Neuronal stem cell (in vitro differentiated cells): ENCODE measurements around the gene SIDT2.

Source experiments
- DNase-seq: peaks from one replicate; pipeline ENCODE4 v3.0.0-alpha.2; 2013; ENCODE audit warnings: low spot score
- H2AFZ ChIP-seq: one replicate; pipeline ENCODE4 v1.6.1; 2013; ENCODE audit warnings: mild to moderate bottlenecking, low read length, inconsistent platforms
- H2AK5ac ChIP-seq: 2 replicates; pipeline ENCODE4 v1.6.1; 2013; ENCODE audit warnings: low read depth, mild to moderate bottlenecking, inconsistent platforms, low read length, moderate library complexity, mixed read lengths
- H2BK120ac ChIP-seq: 2 replicates; pipeline ENCODE4 v1.6.1; 2013; ENCODE audit warnings: low read depth, mild to moderate bottlenecking, inconsistent platforms, low read length, moderate library complexity, mixed read lengths
- H2BK12ac ChIP-seq: one replicate; pipeline ENCODE4 v1.6.1; 2013; ENCODE audit warnings: low read length, inconsistent platforms
- H2BK15ac ChIP-seq: 2 replicates; pipeline ENCODE4 v1.6.1; 2013; ENCODE audit warnings: mild to moderate bottlenecking, low read length, inconsistent platforms, mixed read lengths
- H2BK5ac ChIP-seq: one replicate; pipeline ENCODE4 v1.6.1; 2013; ENCODE audit warnings: inconsistent platforms, mild to moderate bottlenecking, low read length, moderate library complexity
- H3K14ac ChIP-seq: one replicate; pipeline ENCODE4 v1.6.1; 2013; ENCODE audit warnings: low read length, inconsistent platforms
- H3K18ac ChIP-seq: 2 replicates; pipeline ENCODE4 v1.6.1; 2013; ENCODE audit warnings: low read length, inconsistent platforms
- H3K23ac ChIP-seq: 2 replicates; pipeline ENCODE4 v1.6.1; 2013; ENCODE audit warnings: low read depth, mild to moderate bottlenecking, mixed read lengths, low read length, inconsistent platforms; ENCODE audit not compliant: poor library complexity
- H3K27ac ChIP-seq: replicated peaks from 3 replicates; pipeline ENCODE4 v1.5.1; 2013; ENCODE audit warnings: low read length, inconsistent platforms
- H3K27me3 ChIP-seq, 3 experiments: 2 replicates each; pipeline ENCODE4 v1.6.1; 2013; ENCODE audit warnings: low read length in 3 of 3, mild to moderate bottlenecking in 2 of 3, inconsistent platforms in 1 of 3, low read depth in 1 of 3, mixed read lengths in 1 of 3, moderate library complexity in 1 of 3; ENCODE audit not compliant: control insufficient read depth in 3 of 3, insufficient read depth in 3 of 3
- H3K36me3 ChIP-seq, 2 donors: replicated peaks in 1 of 2; 2 replicates each; pipeline ENCODE4 v1.6.1; 2013; ENCODE audit warnings: low read length in 2 of 2; ENCODE audit not compliant: control insufficient read depth in 2 of 2, insufficient read depth in 2 of 2
- H3K4ac ChIP-seq: 2 replicates; pipeline ENCODE4 v1.6.1; 2013; ENCODE audit warnings: inconsistent platforms, mild to moderate bottlenecking, low read length, moderate library complexity
- H3K4me1 ChIP-seq, 2 donors: 1 replicate in 1 of 2; 2 replicates in 1 of 2; pipeline ENCODE4 v1.6.1; 2013; ENCODE audit warnings: low read length in 2 of 2, low read depth in 1 of 2; ENCODE audit not compliant: control insufficient read depth in 2 of 2, insufficient read depth in 1 of 2
- H3K4me2 ChIP-seq: one replicate; pipeline ENCODE4 v1.6.1; 2013; ENCODE audit warnings: mild to moderate bottlenecking, low read length, inconsistent platforms; ENCODE audit not compliant: insufficient read depth, poor library complexity, severe bottlenecking
- H3K4me3 ChIP-seq, 2 donors: 2 replicates each; pipeline ENCODE4 v1.5.1; 2013; ENCODE audit warnings: low read length in 2 of 2, mild to moderate bottlenecking in 2 of 2, inconsistent platforms in 1 of 2, moderate library complexity in 1 of 2
- H3K79me1 ChIP-seq: one replicate; pipeline ENCODE4 v1.6.1; 2013; ENCODE audit warnings: low read depth, mild to moderate bottlenecking, inconsistent platforms, low read length, moderate library complexity
- H3K9ac ChIP-seq: one replicate; pipeline ENCODE4 v1.6.1; 2013; ENCODE audit warnings: mild to moderate bottlenecking, low read depth, low read length, inconsistent platforms; ENCODE audit not compliant: poor library complexity
- H3K9me3 ChIP-seq, 2 donors: replicated peaks in 1 of 2; 2 replicates each; pipeline versions ENCODE3 to v1.6.1; 2013; ENCODE audit warnings: low read length in 2 of 2, mild to moderate bottlenecking in 2 of 2, inconsistent platforms in 1 of 2, low read depth in 1 of 2, mixed read lengths in 1 of 2, moderate library complexity in 1 of 2; ENCODE audit not compliant: control insufficient read depth in 2 of 2, insufficient read depth in 1 of 2
- H4K8ac ChIP-seq: one replicate; pipeline ENCODE4 v1.6.1; 2013; ENCODE audit warnings: low read depth, mild to moderate bottlenecking, inconsistent platforms, low read length, moderate library complexity
- H4K91ac ChIP-seq: one replicate; pipeline ENCODE4 v1.6.1; 2013; ENCODE audit warnings: low read length, low read depth, mild to moderate bottlenecking, inconsistent platforms; ENCODE audit not compliant: poor library complexity
- WGBS, 2 donors: extraction: QIAGEN DNeasy Blood & Tissue Kit; methylation state at CpG; one replicate each; pipeline ENCODE4 v1.1.7; 2013; ENCODE audit warnings: missing lambda C conversion rate in 2 of 2, mixed read lengths in 1 of 2; ENCODE audit not compliant: insufficient read length in 2 of 2, insufficient replicate concordance in 1 of 2; ENCODE audit errors: extremely low coverage in 2 of 2; 5-methylcytosine and 5-hydroxymethylcytosine counted together

SIDT2 gene

DNA sequence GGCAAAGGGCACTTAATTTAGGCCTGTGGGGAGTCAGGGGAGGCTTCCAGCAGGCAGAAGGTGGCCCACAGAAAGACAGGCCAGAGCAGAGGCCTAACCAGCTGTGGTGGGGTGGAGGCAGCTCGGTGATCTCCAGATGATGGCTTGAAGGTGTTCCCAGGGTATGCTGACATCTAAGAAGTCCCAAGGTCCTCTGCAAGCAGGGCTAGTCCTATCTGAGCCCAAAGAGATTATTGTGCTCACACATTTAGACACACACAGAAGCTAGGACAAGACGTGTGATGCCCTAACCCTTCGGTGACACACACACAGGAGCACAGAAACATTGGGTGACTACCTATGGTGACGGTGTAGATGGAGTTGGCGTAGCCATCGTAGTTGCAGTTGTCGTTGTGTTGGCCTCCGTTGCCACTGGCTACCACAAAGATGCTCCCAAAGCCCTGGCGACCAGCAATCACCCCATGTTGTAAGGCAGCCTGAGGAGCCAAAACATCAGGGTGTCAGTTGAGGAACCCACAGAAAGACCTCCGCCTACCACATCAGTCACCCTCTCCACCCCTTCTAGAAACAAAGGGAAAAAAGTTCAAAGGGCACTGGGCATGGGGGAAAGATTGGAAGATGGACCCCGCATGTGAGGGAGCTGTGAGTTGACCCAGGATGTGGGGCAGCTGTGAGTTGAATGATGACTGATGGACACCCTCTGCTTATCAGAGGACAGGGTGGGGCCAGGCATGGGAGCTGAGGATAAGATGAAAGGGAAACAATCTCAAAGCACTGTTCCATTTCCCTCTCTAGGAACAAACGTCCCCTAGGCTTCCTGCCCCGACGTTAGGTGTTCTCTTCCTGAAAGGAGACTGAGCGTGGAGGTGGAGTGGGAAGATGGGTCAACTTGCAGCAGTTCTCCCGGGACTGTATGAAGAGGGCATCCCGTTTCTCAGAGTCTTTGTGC is 45.5 kb downstream of the SIDT2 start:
- no CpG with 5 or more reads among the region's 17 CpGs for WGBS, 2 donors
- H3K4ac ChIP-seq: no peak overlapping the region
- no peak overlapping the region for H3K14ac ChIP-seq
- no peak for DNase-seq
- H2BK12ac ChIP-seq: no peak overlapping the region
- no peak overlapping the region for H3K23ac ChIP-seq
- H3K79me1 ChIP-seq: peaks cover 2% of the 10 kb centered on the region
- no peak overlapping the region for H3K27ac ChIP-seq
- no peak overlapping the region for H3K4me2 ChIP-seq
- H4K91ac ChIP-seq: no peak overlapping the region
- H2BK15ac ChIP-seq: no peak overlapping the region
- H3K27me3 ChIP-seq: no peaks in the 10 kb centered on the region
- H3K9ac ChIP-seq: peak overlapping the region; percentile 60
- no peak overlapping the region for H2AK5ac ChIP-seq
- H3K18ac ChIP-seq: no peak overlapping the region
- peaks cover 0 to 7% of the 10 kb centered on the region in 2 donors for H3K4me1 ChIP-seq
- H2AFZ ChIP-seq: no peak overlapping the region
- peaks cover 32 to 81% of the 10 kb centered on the region in 2 donors for H3K36me3 ChIP-seq
- H3K4me3 ChIP-seq: no peak overlapping the region
- H2BK5ac ChIP-seq: no peak overlapping the region
- H3K9me3 ChIP-seq: no peaks in the 10 kb centered on the region
- no peak overlapping the region for H2BK120ac ChIP-seq
- no peak overlapping the region for H4K8ac ChIP-seq

DNA sequence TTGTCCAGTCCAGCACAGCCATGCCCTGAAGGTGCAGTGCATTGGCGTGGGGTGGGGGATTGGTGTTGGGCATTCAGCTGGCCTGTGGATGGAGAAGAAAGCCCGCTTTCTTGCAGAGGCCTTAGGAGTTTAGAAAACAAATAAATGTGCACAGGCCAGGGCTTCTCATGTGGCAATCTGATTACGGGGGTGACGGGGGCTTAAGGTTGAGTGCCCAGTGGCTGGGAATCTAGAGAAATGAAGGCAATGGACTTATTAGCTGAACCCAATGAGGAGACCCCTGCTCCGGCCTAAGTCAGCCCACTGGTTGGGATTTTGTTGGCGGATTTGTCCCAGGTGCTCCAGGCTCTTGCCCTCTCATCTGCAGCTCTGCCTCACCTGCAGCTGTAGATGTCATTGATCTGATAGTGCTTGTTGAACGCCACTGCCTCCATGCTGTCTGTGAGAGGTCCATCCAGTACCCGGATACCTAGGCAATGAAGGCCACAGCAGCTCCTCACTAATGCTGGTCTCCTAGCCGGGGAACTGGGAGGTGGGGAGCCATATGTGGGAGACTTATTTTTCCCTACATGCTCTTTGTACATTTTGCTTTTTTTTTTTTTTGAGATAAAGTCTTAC is 47.1 kb downstream of the SIDT2 start:
- DNase-seq: no peak

DNA sequence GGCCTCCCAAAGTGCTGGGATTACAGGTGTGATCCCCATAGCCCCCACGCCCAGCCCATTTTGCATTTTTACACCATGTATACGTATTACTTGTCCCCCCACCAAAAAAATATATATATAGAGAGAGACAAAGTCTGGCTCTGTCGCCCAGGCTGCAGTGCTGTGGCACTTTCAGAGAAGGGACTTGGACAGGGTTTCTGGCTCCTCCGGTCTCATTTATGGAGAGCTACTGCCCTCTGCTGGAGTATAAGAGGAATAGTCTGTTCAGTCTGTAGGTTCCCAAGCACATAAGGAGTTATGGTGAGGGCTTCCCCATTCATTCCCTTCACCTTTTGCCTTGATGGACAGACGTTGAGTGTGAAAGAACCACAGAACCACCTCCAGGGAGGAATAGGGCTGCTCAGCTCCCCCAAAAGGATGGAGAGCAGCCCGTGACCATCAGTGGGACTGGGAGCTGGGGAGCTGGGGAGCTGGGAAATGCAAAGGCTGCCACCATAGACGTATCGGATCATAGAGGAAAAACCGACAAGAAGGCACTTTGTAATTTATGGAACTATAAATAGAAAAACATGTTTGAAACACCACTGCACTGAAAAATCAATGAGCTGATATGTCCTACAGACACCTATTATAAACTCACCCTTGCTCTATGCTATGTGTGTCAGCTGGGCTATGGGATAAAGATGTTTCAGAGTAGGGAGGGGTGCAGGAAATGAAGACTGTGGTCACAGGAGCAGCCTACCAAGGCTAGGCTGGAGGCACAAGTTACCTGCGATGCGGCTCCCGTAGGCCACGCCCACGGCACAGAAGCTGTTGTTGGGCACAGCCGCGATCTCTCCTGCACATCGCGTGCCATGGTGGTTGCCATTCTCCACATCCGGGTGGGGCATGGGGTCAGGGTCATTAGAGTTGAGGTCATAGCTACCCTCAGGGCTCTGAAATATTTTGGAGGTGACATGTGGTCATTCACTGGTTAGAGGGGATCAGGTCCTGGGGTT is 48.1 kb downstream of the SIDT2 start:
- H4K8ac ChIP-seq: no peak overlapping the region
- no peak overlapping the region for H3K23ac ChIP-seq
- H3K4me2 ChIP-seq: no peak overlapping the region
- H3K4me3 ChIP-seq: no peak overlapping the region
- no peaks in the 10 kb centered on the region for H3K9me3 ChIP-seq
- no peak overlapping the region for H2BK12ac ChIP-seq
- no peak overlapping the region for H3K14ac ChIP-seq
- H2BK15ac ChIP-seq: no peak overlapping the region
- DNase-seq: peak; percentile 75
- H4K91ac ChIP-seq: no peak overlapping the region
- no CpG with 5 or more reads among the region's 19 CpGs for WGBS, 2 donors
- H2AFZ ChIP-seq: no peak overlapping the region
- peaks cover 4 to 7% of the 10 kb centered on the region in 2 donors for H3K4me1 ChIP-seq
- no peak overlapping the region for H3K18ac ChIP-seq
- no peak overlapping the region for H2BK5ac ChIP-seq
- H3K9ac ChIP-seq: no peak overlapping the region
- H2BK120ac ChIP-seq: no peak overlapping the region
- no peak overlapping the region for H2AK5ac ChIP-seq
- peaks cover 29 to 63% of the 10 kb centered on the region in 2 donors for H3K36me3 ChIP-seq
- H3K27ac ChIP-seq: no peak overlapping the region
- H3K4ac ChIP-seq: no peak overlapping the region
- H3K27me3 ChIP-seq: no peaks in the 10 kb centered on the region
- H3K79me1 ChIP-seq: peaks cover 2% of the 10 kb centered on the region

More for the DNA sequence above, 47.1 kb downstream of the SIDT2 start:
- Histone ChIP-seq H2BK120ac (no peak overlapping the region), H3K27ac (no peak overlapping the region), H2BK12ac (no peak overlapping the region), H3K36me3 (peaks cover 29 to 72% of the 10 kb centered on the region in 2 donors), H3K79me1 (peaks cover 2% of the 10 kb centered on the region), H3K18ac (no peak overlapping the region), H3K4me1 (peaks cover 0 to 7% of the 10 kb centered on the region in 2 donors), H4K91ac (no peak overlapping the region), H3K9ac (no peak overlapping the region), H3K4me2 (no peak overlapping the region), H2AFZ (no peak overlapping the region), H2AK5ac (no peak overlapping the region), H3K4ac (no peak overlapping the region), H3K4me3 (no peak overlapping the region), H2BK5ac (no peak overlapping the region), H2BK15ac (no peak overlapping the region), H3K27me3 (no peaks in the 10 kb centered on the region), H3K23ac (no peak overlapping the region), H3K14ac (no peak overlapping the region), H4K8ac (no peak overlapping the region), H3K9me3 (no peaks in the 10 kb centered on the region)
- no CpG with 5 or more reads among the region's 9 CpGs for WGBS, 2 donors
